Measurements from ENCODE around the gene POLR3B.
"Not testable (repeated sequence)": the region's sequence is repeated elsewhere in the genome, so short reads cannot be mapped to it uniquely, and the experiment has no call there.

Gene POLR3B

GRCh38 chr12:106477627-106478026 is 120.1 kb downstream of the POLR3B start:
- DNase-seq = not testable (repeated sequence)

- no peak for DNase-seq
Observed at GRCh38 chr12:106480251-106480650, 122.7 kb downstream of the POLR3B start.

- DNase-seq = no peak
Observed at GRCh38 chr12:106481246-106481645, 123.7 kb downstream of the POLR3B start.

GRCh38 chr12:106487664-106488063 is 130.1 kb downstream of the POLR3B start:
- DNase-seq = no peak

GRCh38 chr12:106488884-106489283 is 131.3 kb downstream of the POLR3B start:
- no peak for DNase-seq

GRCh38 chr12:106490264-106490663 is 132.7 kb downstream of the POLR3B start:
- no peak for DNase-seq

GRCh38 chr12:106492857-106493256 is 135.3 kb downstream of the POLR3B start:
- DNase-seq = no peak

- no peak for DNase-seq
Observed at GRCh38 chr12:106493531-106493930, 136.0 kb downstream of the POLR3B start.

GRCh38 chr12:106495354-106495965 is 137.9 kb downstream of the POLR3B start:
- DNase-seq = no peak

- no peak for DNase-seq
Observed at GRCh38 chr12:106498056-106498455, 140.5 kb downstream of the POLR3B start.

GRCh38 chr12:106499628-106500027 is 142.1 kb downstream of the POLR3B start:
- DNase-seq = no peak

GRCh38 chr12:106506691-106507090 is 149.1 kb downstream of the POLR3B start:
- no peak for DNase-seq

- no peak for DNase-seq
Observed at GRCh38 chr12:106508966-106509365, 151.4 kb downstream of the POLR3B start.

GRCh38 chr12:106511365-106511764 is 153.8 kb downstream of the POLR3B start:
- DNase-seq = no peak

- no peak for DNase-seq
Observed at GRCh38 chr12:106517314-106517713, 159.8 kb downstream of the POLR3B start.

- DNase-seq = no peak
Observed at GRCh38 chr12:106519607-106520021, 162.1 kb downstream of the POLR3B start.

- DNase-seq = no peak
Observed at GRCh38 chr12:106521901-106522300, 164.4 kb downstream of the POLR3B start.

GRCh38 chr12:106522708-106523107 is 165.2 kb downstream of the POLR3B start:
- DNase-seq = no peak

GRCh38 chr12:106527356-106527755 is 169.8 kb downstream of the POLR3B start:
- DNase-seq = no peak

- no peak for DNase-seq
Observed at GRCh38 chr12:106541201-106541600, 183.7 kb downstream of the POLR3B start.

- no peak for DNase-seq
Observed at GRCh38 chr12:106551410-106551809, 193.9 kb downstream of the POLR3B start.

GRCh38 chr12:106552228-106552627 is 194.7 kb downstream of the POLR3B start:
- DNase-seq = no peak

Data from activated naive CD4-positive, alpha-beta T cell (primary cell).